ENCODE results near the gene TACR2.

TACR2 gene

DNA sequence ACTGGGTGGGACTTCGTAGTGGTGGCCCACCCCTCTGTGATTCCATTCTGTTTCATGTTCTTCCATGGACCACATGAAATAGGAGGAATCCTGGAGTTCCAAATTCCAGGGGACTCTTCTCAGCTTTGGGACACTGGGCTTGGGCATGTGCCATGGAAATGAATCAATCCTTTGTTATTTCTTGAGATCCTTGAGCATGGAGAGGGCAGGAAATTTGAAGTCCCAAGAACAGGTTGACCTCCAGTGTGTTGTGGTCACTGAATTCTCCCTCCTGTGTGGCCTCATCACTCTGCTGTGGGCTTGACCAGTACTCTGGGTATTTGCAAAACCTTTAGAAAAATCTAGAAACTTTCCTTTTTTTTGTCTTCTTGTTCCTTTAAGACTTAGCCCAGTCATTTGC, 22.7 kb downstream of the TACR2 start:
- no peak for DNase-seq (ENCODE audit: low read depth)
- H3K4me3 ChIP-seq (ENCODE audit: low read length), result no peak overlapping the region
- TF ChIP-seq, protein P1, sequence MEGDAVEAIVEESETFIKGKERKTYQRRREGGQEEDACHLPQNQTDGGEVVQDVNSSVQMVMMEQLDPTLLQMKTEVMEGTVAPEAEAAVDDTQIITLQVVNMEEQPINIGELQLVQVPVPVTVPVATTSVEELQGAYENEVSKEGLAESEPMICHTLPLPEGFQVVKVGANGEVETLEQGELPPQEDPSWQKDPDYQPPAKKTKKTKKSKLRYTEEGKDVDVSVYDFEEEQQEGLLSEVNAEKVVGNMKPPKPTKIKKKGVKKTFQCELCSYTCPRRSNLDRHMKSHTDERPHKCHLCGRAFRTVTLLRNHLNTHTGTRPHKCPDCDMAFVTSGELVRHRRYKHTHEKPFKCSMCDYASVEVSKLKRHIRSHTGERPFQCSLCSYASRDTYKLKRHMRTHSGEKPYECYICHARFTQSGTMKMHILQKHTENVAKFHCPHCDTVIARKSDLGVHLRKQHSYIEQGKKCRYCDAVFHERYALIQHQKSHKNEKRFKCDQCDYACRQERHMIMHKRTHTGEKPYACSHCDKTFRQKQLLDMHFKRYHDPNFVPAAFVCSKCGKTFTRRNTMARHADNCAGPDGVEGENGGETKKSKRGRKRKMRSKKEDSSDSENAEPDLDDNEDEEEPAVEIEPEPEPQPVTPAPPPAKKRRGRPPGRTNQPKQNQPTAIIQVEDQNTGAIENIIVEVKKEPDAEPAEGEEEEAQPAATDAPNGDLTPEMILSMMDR (IDR thresholded peaks at IDR 0.05; ENCODE audit: insufficient read depth, low read depth, low read length, missing control alignments), result no peak

DNA sequence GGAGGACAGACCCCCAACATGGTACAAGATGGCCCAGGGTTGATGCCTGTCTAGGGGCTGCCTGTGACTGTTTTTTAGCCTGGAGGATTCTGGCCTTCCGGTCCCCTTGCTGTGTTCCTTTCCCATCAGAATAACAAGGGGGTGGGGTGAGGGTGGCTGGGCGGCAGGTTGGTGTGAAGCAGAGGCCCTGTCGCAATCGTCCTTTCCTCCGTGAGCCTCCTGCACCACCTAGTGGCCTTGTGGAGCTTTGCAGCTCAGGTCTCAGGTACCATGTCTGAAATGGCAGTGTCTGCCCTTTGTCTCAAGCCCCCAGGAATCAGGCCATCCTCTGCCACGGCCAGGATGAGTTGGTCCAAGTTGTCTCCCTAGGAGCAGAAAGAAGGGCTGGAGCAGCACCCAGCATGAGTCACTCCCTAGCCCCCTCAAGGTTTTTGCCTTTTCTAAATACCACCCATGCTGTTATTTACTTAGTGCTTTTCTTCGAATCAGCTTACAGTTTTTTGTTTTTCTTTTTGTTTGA, 24.2 kb downstream of the TACR2 start:
- H3K4me3 ChIP-seq (ENCODE audit: low read length), result no peak overlapping the region
- peak; percentile 88 for DNase-seq (ENCODE audit: low read depth)
- TF ChIP-seq, protein P1 (IDR thresholded peaks at IDR 0.05; ENCODE audit: insufficient read depth, low read depth, low read length, missing control alignments), result peak; percentile 99

DNA sequence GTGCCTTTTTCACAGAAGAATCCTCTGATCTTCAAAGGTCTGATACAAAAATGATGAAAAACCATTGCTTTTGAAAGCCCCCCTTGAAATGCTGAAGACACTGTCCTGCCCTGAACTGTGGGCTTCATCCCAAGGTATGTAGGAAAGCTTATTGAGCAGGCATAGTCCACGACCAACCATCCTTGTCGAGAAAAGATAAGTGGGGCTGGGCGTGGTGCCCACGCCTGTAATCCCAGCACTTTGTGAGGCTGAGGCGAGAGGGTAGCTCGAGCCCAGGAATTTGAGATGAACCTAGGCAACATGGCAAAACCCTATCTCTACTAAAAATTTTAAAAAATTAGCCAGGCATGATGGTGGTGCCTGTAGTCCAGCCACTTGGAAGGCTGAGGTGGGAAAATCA, 25.6 kb downstream of the TACR2 start:
- H3K4me3 ChIP-seq (ENCODE audit: low read length), result no peak overlapping the region
- no peak for DNase-seq (ENCODE audit: low read depth)
- TF ChIP-seq, protein P1 (IDR thresholded peaks at IDR 0.05; ENCODE audit: insufficient read depth, low read depth, low read length, missing control alignments), result no peak

DNA sequence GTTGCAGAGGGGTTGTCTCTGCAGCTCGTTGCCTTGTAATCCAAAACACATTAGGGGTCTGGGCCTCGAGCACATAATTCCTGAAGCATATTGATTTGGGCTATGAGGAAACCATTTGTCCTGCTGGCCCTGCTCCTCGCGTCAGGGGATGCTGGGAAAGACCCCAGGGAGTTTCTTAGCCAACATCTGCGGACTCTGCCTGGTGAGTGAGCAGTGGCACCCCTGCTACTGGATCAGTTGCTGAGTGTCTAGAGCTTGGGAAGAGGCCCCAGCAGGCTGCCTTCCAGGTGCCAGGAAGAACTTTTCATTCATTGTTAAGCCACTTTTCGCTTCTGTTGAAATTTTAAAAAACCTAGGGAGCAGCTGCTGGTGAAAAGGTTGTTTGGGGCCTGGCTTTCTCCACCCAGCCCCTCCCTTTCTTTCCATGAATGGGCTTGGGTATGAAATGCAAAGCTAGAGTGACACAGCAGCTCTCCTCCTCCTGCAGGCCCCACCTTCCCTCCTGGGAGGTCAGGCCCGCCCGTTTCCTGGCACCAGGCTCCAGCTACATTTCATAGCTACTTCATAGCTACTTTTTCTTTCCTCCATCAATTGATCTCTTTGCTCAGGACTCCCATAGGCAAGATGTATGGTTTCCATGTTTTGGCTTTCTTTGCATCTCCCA, 26.8 kb downstream of the TACR2 start:
- no peak overlapping the region for H3K4me3 ChIP-seq (ENCODE audit: low read length)
- peak; percentile 78 for DNase-seq (ENCODE audit: low read depth)
- TF ChIP-seq, protein P1 (IDR thresholded peaks at IDR 0.05; ENCODE audit: insufficient read depth, low read depth, low read length, missing control alignments), result no peak

DNA sequence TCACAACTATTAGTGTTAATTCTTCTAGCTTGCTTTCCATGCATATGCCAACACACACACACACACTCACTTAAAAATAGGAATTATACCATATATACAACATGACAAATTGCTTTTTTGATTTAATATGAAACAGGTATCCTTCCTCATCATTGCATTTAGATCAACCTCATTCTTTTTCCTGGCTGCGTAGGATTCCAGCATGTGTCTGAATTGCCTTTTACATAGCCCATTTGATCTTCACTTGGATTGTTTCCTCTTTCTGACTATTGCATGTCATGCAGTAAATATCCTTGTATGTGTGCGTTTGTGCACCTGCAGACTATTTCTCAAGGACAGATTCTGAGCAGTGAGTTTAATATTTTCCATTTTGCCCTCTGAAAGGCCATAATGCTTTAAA, 28.2 kb downstream of the TACR2 start:
- H3K4me3 ChIP-seq (ENCODE audit: low read length), result no peak overlapping the region
- DNase-seq (ENCODE audit: low read depth), result no peak
- TF ChIP-seq, protein P1 (IDR thresholded peaks at IDR 0.05; ENCODE audit: insufficient read depth, low read depth, low read length, missing control alignments), result no peak

DNA sequence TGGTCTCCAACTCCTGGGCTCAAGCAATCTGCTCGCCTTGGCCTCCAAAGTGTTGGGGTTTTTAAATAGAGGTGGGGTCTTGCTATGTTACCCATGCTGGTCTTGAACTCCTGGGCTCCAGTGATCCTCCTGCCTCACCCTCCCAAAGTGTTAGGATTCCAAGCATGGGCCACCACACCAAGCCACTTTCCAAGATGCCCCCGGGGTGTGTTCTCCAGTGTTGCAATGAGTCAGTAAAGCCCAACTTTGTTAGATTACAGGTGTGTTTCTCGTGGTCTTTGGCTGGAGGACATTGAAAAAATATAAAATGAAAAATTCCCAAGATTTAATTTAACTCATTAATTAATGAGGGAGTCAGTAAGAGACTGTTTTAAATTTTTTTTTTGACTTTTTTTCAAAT, 29.2 kb downstream of the TACR2 start:
- no peak overlapping the region for H3K4me3 ChIP-seq (ENCODE audit: low read length)
- peak; percentile 36 for DNase-seq (ENCODE audit: low read depth)
- TF ChIP-seq, protein P1 (IDR thresholded peaks at IDR 0.05; ENCODE audit: insufficient read depth, low read depth, low read length, missing control alignments), result no peak
